Measurements from ENCODE around the gene NEDD9.

Gene NEDD9, protein sequence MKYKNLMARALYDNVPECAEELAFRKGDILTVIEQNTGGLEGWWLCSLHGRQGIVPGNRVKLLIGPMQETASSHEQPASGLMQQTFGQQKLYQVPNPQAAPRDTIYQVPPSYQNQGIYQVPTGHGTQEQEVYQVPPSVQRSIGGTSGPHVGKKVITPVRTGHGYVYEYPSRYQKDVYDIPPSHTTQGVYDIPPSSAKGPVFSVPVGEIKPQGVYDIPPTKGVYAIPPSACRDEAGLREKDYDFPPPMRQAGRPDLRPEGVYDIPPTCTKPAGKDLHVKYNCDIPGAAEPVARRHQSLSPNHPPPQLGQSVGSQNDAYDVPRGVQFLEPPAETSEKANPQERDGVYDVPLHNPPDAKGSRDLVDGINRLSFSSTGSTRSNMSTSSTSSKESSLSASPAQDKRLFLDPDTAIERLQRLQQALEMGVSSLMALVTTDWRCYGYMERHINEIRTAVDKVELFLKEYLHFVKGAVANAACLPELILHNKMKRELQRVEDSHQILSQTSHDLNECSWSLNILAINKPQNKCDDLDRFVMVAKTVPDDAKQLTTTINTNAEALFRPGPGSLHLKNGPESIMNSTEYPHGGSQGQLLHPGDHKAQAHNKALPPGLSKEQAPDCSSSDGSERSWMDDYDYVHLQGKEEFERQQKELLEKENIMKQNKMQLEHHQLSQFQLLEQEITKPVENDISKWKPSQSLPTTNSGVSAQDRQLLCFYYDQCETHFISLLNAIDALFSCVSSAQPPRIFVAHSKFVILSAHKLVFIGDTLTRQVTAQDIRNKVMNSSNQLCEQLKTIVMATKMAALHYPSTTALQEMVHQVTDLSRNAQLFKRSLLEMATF

DNA sequence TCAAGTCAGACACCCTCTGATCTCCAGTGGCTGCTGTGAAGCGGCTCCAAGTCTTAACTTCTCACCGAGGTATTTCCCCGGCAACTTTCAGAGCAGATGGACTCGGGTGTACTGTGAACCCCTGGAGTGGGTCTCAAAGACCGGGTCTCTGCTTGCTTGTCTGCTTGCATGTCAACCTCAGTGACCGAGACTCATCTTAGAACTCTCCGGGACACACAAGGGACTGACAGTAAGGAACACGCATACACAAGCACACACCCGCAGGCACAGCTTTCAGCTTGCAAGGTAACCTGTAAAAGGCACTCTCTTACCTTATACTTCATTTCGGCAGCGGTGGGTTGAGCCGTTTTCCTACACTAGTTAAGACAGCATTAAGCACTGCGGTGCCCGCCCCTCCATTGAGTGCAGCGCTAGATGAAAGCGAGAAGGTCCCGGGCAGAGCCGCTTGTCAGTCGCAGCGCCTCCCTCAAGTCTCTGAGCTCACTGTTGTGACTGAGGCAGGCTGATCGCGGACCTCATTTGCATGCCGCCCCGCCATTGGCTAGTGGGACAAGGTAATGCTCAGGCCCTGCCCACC, at the start of gene NEDD9:
Gene NEDD9 (minus strand): TSS at position 476 of the 577 bp plus-strand sequence. CDS start 153 bp downstream, at position 323.
- Histone ChIP-seq H3K36me3 (peaks cover 4% of the 10 kb centered on the region), H3K27ac (peak within 1 kb of the TSS; percentile 85), H3K4me3 (ENCODE audit: low read depth in 1 of 2, low read length in 1 of 2) (peak within 1 kb of the TSS; percentile 49 to 64), H3K4me1 (ENCODE audit: control insufficient read depth in 1 of 2, insufficient read depth in 1 of 2, low read depth in 1 of 2, low read length in 1 of 2) (peaks cover 24 to 27% of the 10 kb centered on the region in 2 experiments), H3K9me3 (no peaks in the 10 kb centered on the region), H3K27me3 (no peaks in the 10 kb centered on the region)
- peak; percentile 22 for TF ChIP-seq CTCF (IDR thresholded peaks at IDR 0.05)

DNA sequence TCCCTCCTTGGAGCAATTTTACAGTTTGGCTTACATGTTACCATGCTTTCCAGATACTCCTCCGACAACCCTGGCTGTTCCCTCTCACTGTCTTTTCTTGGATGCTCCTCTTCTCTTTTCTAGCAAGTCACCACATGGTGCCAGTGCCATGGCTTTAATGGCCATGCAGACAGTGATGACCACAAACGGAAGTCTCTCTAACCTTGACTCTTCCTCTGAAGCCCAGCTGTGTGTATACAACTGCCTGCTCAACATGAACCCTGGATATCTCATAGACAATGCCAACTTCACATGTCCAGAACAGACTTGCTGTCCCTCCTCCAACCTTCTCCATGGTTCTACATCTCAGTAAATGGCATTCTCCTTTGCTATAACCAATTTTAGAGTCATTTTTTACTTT, 49.8 kb upstream of the NEDD9 start:
- Histone ChIP-seq H3K27me3 (no peaks in the 10 kb centered on the region), H3K4me3 (ENCODE audit: low read depth in 1 of 2, low read length in 1 of 2) (no peak overlapping the region), H3K4me1 (ENCODE audit: control insufficient read depth in 1 of 2, insufficient read depth in 1 of 2, low read depth in 1 of 2, low read length in 1 of 2) (no peaks in the 10 kb centered on the region), H3K27ac (no peak overlapping the region), H3K9me3 (no peaks in the 10 kb centered on the region), H3K36me3 (peaks cover 35% of the 10 kb centered on the region)
- no peak for TF ChIP-seq CTCF (IDR thresholded peaks at IDR 0.05)

GRCh38 chr6:11280394-11280793, 47.9 kb upstream of the NEDD9 start:
- Histone ChIP-seq H3K4me3 (ENCODE audit: low read depth in 1 of 2, low read length in 1 of 2) (no peak overlapping the region), H3K27ac (peak overlapping the region; percentile 38), H3K36me3 (peaks cover 35% of the 10 kb centered on the region), H3K4me1 (ENCODE audit: control insufficient read depth in 1 of 2, insufficient read depth in 1 of 2, low read depth in 1 of 2, low read length in 1 of 2) (no peaks in the 10 kb centered on the region), H3K27me3 (no peaks in the 10 kb centered on the region), H3K9me3 (no peaks in the 10 kb centered on the region)
- TF ChIP-seq CTCF (IDR thresholded peaks at IDR 0.05) = no peak

DNA sequence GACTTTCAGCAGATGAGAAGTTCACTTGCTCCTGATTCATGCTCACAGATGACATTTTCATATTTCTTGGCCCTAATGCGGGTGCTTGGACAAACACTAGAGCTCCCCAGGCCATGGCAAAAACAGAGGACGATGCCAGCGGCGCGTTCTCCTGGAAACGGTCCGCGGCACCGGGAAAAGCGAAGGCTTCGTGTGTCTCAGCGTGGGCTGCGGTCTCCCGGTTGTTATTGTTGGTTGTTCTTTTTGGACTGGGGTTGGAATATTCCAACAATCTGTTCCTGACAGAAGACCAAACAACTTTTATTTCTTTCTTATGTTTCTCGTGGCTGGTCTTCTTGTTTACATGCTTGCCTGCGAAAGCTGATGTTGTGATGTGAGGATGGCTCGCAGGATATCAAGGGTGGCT, 46.8 kb upstream of the NEDD9 start:
- peaks cover 35% of the 10 kb centered on the region for H3K36me3 ChIP-seq
- H3K4me3 ChIP-seq (ENCODE audit: low read depth in 1 of 2, low read length in 1 of 2) = no peak overlapping the region
- no peaks in the 10 kb centered on the region for H3K27me3 ChIP-seq
- H3K4me1 ChIP-seq (ENCODE audit: control insufficient read depth in 1 of 2, insufficient read depth in 1 of 2, low read depth in 1 of 2, low read length in 1 of 2) = no peaks in the 10 kb centered on the region
- TF ChIP-seq CTCF (IDR thresholded peaks at IDR 0.05) = no peak
- H3K27ac ChIP-seq = peak overlapping the region; percentile 38
- H3K9me3 ChIP-seq = no peaks in the 10 kb centered on the region

DNA sequence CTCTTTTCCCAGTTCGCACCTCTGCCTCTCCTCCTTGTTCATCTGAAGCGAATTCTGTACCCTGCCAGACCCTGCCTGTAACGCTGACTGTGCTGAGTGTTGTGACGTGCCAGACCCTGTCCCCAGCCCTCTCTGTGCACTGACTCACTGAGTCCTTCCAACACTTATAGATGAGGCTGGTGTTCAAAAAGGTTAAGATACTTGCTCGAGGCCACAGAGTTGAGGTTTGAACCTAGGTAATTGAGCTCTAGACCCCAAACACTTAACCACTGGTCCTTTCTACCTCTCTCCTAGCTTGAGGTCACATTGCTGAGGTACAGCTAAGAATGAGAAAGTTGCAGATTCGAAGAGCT, 45.7 kb upstream of the NEDD9 start:
- no peak for TF ChIP-seq CTCF (IDR thresholded peaks at IDR 0.05)
- Histone ChIP-seq H3K4me1 (ENCODE audit: control insufficient read depth in 1 of 2, insufficient read depth in 1 of 2, low read depth in 1 of 2, low read length in 1 of 2) (no peaks in the 10 kb centered on the region), H3K36me3 (peaks cover 43% of the 10 kb centered on the region), H3K9me3 (no peaks in the 10 kb centered on the region), H3K4me3 (ENCODE audit: low read depth in 1 of 2, low read length in 1 of 2) (no peak overlapping the region), H3K27ac (no peak overlapping the region), H3K27me3 (no peaks in the 10 kb centered on the region)
